ENCODE results near the gene ZBTB39. TPM values are rescaled to one million over a fixed set of nuclear protein-coding genes. Genes with fewer than 3 reads are reported as not detected.

The ZBTB39 gene
- total RNA-seq, 1 donor from 2014 or later, result 6.2 TPM

DNA sequence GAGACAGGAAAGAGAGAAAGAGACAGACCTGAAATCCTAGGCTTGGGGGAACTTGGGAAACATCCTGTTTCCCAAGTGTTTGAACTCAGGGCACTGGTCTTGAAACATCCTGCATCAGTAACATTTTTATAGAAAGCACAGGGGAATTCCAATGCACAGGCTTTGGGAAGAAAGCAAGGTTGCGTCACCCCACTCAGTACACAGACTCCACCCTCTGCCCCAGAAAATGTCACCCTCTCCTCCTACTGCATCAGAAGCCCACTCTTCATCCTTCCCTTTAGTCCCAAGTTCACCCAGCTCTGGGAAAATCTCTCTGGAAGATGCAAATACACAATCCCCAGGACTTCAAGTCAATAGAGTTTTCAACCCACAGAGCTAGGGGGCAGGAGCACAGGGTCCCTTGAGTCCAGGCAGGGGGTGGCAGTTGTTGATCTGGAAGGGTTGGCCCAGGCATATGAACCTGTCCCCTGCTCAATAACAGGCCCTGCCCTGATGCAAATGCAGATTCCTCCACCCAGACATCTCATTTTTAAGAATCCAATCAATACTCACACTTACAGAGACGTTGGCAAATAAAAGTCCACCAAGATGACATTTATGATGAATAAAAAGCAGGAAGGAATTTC, 50.6 kb downstream of the ZBTB39 start:
- no peak for DNase-seq (ENCODE audit: low spot score)
- intact Hi-C loops (cut with DNase I), result no loop called here
- no peak for ATAC-seq

DNA sequence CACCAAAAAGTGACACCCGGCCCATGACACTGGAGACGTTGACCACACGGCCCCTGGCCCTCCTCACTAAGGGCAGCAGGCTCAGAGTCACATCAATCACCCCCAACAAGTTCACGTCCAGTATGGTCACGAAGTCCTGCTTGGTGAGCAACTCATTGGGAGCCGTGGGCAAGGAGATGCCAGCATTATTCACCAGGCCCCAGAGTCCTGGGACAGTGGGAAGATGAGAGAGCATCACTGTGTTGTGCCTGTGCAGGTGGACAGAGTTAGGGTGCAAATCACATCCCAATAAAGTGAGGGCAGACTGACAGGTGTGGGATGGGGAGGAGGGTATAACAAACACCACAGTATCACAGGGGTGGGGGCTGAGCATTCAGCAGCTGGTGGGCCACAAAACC, 51.4 kb downstream of the ZBTB39 start:
- DNase-seq (ENCODE audit: low spot score), result no peak
- ATAC-seq, result no peak
- intact Hi-C loops (cut with DNase I), result no loop called here

DNA sequence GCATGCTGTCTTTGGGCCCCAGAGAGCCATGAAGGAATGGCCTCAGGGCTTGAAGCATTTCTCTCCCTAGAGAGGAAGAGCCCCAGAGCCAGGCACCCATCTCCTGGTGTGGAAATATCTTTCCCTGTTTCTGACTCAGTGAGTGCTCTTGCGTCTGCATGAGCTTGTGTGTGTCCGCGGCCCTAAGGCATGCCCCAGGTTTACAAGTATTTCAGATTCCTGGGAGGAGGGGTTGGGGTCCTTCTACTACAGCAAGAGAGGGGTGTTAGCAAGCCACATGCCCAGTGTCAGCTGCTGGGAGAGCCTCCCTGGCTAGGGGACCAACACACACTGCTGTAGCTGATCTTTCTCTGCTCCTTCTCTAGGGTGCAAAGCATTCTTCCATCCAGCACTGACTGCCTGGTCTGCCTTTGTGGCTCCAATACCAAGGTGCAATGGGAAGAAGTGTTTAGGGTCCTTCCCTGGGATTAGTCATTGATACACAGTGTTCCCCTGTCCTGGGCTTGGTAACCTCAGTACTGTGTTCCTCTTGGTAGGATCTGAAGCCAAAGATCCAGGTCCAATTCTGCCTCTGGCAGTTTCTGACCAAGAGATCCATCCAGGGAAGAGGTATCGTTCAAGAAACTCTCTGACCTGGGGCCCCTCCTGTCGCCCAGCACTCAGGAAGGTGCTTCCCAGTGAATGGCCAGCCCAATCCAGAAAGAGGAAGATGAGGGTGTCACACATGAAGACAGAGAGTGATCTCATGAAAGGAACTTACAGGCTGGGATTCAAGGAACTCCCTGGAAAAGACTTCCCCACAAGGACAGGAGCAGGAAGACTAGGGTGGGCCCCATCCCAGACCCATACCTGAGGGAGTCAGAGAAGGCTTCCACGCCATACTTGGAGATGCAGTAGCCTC, 52.0 kb downstream of the ZBTB39 start:
- no peak for DNase-seq (ENCODE audit: low spot score)
- no peak for ATAC-seq
- intact Hi-C loops (cut with DNase I), result no loop called here

DNA sequence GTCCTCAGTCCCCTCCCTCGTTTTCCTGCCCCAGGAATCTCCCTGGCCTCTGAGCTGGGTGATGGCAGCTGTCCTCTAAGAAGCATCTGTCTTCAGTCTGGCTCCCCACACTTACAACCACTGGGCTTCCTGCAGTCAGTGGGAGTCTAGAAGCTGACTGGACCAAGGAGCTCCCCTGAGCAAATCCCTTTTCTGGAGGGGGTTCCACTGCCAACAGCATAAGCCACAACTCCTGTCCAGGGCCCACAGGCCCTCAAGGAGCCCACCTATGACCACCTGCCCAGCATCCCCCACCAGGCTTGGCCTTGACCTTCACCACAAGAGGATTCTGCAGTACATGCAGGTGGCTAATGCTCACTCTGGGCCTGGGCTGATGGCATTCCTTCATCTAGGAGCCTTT, 53.0 kb downstream of the ZBTB39 start:
- DNase-seq (ENCODE audit: low spot score) (no peak), ATAC-seq (no peak)
- intact Hi-C loops (cut with DNase I), result no loop called here

DNA sequence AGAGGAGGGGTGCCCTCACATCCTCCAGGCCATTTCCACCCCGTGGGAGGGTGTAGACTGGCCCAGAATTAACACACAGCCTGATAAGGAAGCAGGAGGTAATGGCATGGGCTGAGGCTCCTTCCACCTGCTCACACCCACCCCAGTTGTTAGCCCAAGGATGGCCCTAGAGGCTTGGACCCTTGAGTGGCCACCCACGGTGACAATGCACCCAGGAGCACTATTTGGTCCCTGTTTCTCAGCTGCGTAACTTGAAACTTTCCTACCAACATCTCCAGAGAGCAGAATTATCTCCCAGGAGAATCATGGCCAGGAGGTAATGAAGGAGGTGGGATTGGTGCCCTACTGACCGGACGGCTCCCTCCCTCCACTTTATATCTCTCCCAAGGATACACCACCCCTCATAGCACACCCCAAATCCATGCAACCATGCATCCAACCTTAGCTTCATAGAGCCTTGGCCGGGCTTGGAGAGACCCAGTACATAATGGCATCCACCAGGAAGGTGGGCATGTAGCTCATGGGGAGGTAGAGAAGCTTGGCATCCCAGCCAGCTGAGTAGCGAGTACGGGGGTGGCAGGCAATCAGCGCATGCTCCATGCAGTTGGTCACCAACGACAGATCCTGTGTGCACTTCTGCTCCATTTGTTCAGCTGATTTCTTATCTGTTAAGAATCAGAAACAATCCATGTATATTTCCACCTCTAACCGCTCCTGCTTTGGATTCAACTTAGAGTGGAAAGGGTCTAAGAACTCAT, 54.6 kb downstream of the ZBTB39 start:
- ATAC-seq (no peak), DNase-seq (ENCODE audit: low spot score) (no peak)
- intact Hi-C loops (cut with DNase I), result no loop called here

DNA sequence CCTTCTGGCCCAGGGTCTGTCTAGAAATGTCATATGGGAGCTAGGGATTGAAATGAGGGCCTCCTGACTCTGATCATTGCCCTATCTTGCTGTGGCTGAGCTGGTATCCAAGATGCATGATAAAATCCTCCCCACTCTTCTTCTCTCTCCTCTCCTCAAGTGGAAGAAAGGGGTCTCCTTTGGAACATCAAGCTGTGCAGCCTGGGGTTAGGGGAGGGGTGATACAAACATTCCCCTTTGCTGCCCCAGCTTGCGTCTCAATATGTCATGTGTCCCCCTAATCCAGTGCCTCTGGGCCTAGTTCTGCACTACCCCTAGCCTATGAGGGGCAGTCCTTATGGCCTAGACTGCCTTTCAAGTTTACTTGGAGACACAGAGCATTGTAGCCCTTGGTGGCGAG, 57.5 kb downstream of the ZBTB39 start:
- intact Hi-C loops (cut with DNase I), result no loop called here
- ATAC-seq (no peak), DNase-seq (ENCODE audit: low spot score) (no peak)

Other genes with a start within 250 kb of the ZBTB39 start
- 0.67 TPM for gene HSD17B6, start 243.2 kb downstream of the ZBTB39 start, total RNA-seq
- gene SDR9C7, start 72.1 kb downstream of the ZBTB39 start, total RNA-seq, result 0.18 TPM
- 1.4 TPM for gene RDH16, start 48.9 kb downstream of the ZBTB39 start, total RNA-seq
- gene TAC3, start 10.0 kb upstream of the ZBTB39 start, total RNA-seq, result not detected
- gene MYO1A, start 43.6 kb upstream of the ZBTB39 start, total RNA-seq, result 0.36 TPM
- gene NEMP1, start 72.2 kb upstream of the ZBTB39 start, total RNA-seq, result 13.1 TPM
- gene NAB2, start 82.6 kb upstream of the ZBTB39 start, total RNA-seq, result 52.7 TPM
- 187 TPM for gene STAT6, start 104.8 kb upstream of the ZBTB39 start, total RNA-seq
- gene LRP1, start 121.9 kb upstream of the ZBTB39 start, total RNA-seq, result 760 TPM
- not detected for gene LRP1-AS, start 141.1 kb upstream of the ZBTB39 start, total RNA-seq
- 0.27 TPM for gene NXPH4, start 210.2 kb upstream of the ZBTB39 start, total RNA-seq
- gene SHMT2, start 223.2 kb upstream of the ZBTB39 start, total RNA-seq, result 41.9 TPM
- gene STAC3, start 244.6 kb upstream of the ZBTB39 start, total RNA-seq, result 1.9 TPM

All from sciatic nerve (tissue), 2 donors.